Parathyroid adenoma (tissue), 2 donors: Measurements from ENCODE around the gene CEL.
"Not testable (repeated sequence)": the region's sequence is repeated elsewhere in the genome, so short reads cannot be mapped to it uniquely, and the experiment has no call there.

Source experiments
- H2AFZ ChIP-seq: fragments of 300-600 bp; sonication (generic); one replicate; pipeline ENCODE4 v1.7.0; 2017; ENCODE audit warnings: antibody characterized with exemption, mild to moderate bottlenecking
- H3K27ac ChIP-seq: fragments of 300-600 bp; sonication (generic); one replicate; pipeline ENCODE4 v1.7.0; 2017
- H3K27me3 ChIP-seq: fragments of 300-600 bp; sonication (generic); one replicate; pipeline ENCODE4 v1.7.0; 2017; ENCODE audit warnings: low read length; ENCODE audit not compliant: control insufficient read depth, insufficient read depth
- H3K36me3 ChIP-seq: fragments of 300-600 bp; sonication (generic); one replicate; pipeline ENCODE4 v1.7.0; 2017; ENCODE audit warnings: low read length; ENCODE audit not compliant: control insufficient read depth, insufficient read depth
- H3K4me1 ChIP-seq: fragments of 300-600 bp; sonication (generic); one replicate; pipeline ENCODE4 v1.7.0; 2017; ENCODE audit warnings: control low read depth
- H3K4me2 ChIP-seq: fragments of 300-600 bp; sonication (generic); one replicate; pipeline ENCODE4 v1.7.0; 2017; ENCODE audit warnings: low read length
- H3K4me3 ChIP-seq: fragments of 300-600 bp; sonication (generic); one replicate; pipeline ENCODE4 v1.7.0; 2017; ENCODE audit warnings: low read depth, low read length
- H3K79me2 ChIP-seq: fragments of 300-600 bp; sonication (generic); one replicate; pipeline ENCODE4 v1.7.0; 2017; ENCODE audit warnings: control low read depth
- H3K9ac ChIP-seq: fragments of 300-600 bp; sonication (generic); one replicate; pipeline ENCODE4 v1.7.0; 2017; ENCODE audit warnings: mild to moderate bottlenecking
- H3K9me3 ChIP-seq: fragments of 300-600 bp; sonication (generic); one replicate; pipeline ENCODE4 v1.7.0; 2017; ENCODE audit warnings: low read length; ENCODE audit not compliant: control insufficient read depth
- CTCF ChIP-seq: fragments of 300-600 bp; sonication (generic); IDR thresholded peaks from one replicate; pipeline ENCODE4 v1.7.0; 2017; ENCODE audit warnings: antibody characterized with exemption, mild to moderate bottlenecking
- donor health status: primary hyperparathyroidism.

The CEL gene

GRCh38 chr9:133090187-133090586 is 28.4 kb downstream of the CEL start:
- no peak overlapping the region for H2AFZ ChIP-seq
- no peaks in the 10 kb centered on the region for H3K27me3 ChIP-seq
- H3K9ac ChIP-seq, result no peak overlapping the region
- no peaks in the 10 kb centered on the region for H3K9me3 ChIP-seq
- H3K4me2 ChIP-seq, result no peak overlapping the region
- no peaks in the 10 kb centered on the region for H3K4me1 ChIP-seq
- H3K27ac ChIP-seq, result no peak overlapping the region
- TF ChIP-seq CTCF, result no peak
- no peak overlapping the region for H3K4me3 ChIP-seq
- no peaks in the 10 kb centered on the region for H3K36me3 ChIP-seq
- H3K79me2 ChIP-seq, result no peaks in the 10 kb centered on the region

DNA sequence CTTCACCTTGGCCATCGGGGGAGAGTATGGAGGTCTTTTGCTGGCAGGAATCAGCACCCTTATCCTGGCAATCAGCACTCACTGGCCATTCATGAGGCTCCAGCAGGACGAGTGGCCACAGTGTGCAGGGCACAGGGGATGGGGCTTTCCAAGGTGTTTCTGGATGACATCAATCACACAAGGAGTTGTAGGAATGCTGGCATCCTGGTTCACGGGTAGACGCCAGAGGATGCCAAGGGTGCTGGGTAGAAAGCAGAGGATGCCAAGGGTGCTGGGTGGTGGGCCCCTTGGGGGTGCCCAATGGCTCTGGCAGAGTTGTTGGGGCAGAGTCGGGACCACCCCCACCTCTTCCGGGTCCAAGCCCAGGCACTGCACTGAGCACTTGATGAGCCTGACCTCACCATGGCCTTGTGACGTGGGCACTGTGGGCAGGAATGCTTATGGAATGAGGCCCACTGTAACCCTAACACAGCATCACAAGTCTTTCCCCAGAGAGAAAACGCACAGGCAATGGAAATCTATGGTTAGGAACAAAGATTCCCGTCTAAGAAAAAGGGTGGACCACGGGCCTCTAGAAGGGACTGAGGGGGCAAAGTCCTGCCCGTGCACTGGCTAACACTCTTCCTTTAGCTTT is 29.1 kb downstream of the CEL start:
- Histone ChIP-seq H3K9ac (no peak overlapping the region), H3K27ac (no peak overlapping the region), H3K9me3 (no peaks in the 10 kb centered on the region), H3K36me3 (no peaks in the 10 kb centered on the region), H3K27me3 (no peaks in the 10 kb centered on the region), H3K4me1 (no peaks in the 10 kb centered on the region), H3K4me3 (no peak overlapping the region), H3K4me2 (no peak overlapping the region), H2AFZ (no peak overlapping the region), H3K79me2 (no peaks in the 10 kb centered on the region)
- TF ChIP-seq CTCF, result no peak

GRCh38 chr9:133094351-133094750 is 32.6 kb downstream of the CEL start:
- not testable (repeated sequence) for H3K36me3 ChIP-seq, H3K4me2 ChIP-seq, H3K9me3 ChIP-seq, H3K27ac ChIP-seq, H3K4me1 ChIP-seq, H3K79me2 ChIP-seq, H3K9ac ChIP-seq, H2AFZ ChIP-seq, H3K27me3 ChIP-seq, H3K4me3 ChIP-seq

DNA sequence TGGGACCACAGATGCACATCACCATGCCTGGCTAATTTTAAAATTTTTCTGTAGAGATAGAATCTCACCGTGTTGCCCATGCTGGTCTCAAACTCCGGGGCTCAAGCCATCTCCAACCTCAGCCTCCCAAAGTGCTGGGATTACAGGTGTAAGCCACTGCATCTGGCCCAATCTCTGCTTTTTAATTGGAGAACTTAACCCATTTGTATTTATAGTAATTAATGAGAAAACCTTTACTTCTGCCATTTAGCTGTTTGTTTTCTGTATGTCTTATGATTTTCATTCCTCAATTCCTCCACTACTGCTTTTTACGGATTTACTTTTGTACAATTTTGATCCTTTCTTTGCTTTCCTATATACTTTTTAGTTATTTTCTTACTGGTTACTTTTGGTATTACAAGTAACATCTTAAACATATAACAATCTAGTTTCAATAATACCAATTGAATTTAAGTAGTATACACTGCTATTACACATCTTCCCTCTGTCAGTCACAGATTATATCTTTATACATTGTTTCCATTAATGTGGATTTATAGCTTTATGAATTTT is 33.1 kb downstream of the CEL start:
- Histone ChIP-seq H3K27me3 (no peaks in the 10 kb centered on the region), H3K4me2 (no peak overlapping the region), H3K9ac (no peak overlapping the region), H3K4me3 (no peak overlapping the region), H3K36me3 (no peaks in the 10 kb centered on the region), H3K4me1 (no peaks in the 10 kb centered on the region), H3K9me3 (peaks cover 4% of the 10 kb centered on the region), H3K79me2 (no peaks in the 10 kb centered on the region), H2AFZ (no peak overlapping the region), H3K27ac (no peak overlapping the region)
- no peak for TF ChIP-seq CTCF

DNA sequence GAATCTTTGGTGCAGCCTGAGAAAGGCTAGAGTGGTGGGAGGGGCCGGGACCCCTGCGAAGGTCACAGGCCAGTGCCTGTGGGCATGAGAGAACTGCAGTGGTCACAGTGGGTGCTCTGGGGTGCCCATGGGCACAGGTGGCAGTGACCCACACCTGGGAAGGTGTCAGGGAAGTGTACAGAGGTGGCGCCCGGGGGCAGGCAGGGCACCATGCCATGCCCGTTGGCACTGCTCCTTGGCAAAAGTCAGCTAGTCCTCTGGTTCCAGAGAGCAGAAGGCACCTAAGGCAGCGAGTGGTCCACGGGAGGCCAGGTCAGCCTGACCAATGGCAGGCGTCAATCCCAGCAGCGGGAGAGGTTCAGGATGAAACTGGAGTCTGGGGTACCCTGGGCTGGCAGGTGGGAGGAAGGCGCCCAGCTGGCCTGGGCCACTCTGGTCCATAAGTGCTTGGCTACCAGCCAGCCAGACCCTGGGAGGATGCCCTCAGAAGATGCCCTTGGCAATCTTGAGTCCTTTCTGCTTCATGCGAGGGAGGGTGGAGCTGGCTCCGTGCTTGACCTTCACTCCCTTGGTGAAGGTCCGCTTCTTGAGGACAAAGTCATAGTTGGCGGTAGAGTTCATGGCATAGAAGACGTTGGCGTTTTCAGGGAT is 36.4 kb downstream of the CEL start:
- H3K4me3 ChIP-seq, result no peak overlapping the region
- peaks cover 4% of the 10 kb centered on the region for H3K9me3 ChIP-seq
- TF ChIP-seq CTCF, result no peak
- H3K79me2 ChIP-seq, result no peaks in the 10 kb centered on the region
- no peak overlapping the region for H3K4me2 ChIP-seq
- no peak overlapping the region for H3K27ac ChIP-seq
- no peaks in the 10 kb centered on the region for H3K36me3 ChIP-seq
- no peaks in the 10 kb centered on the region for H3K4me1 ChIP-seq
- no peak overlapping the region for H2AFZ ChIP-seq
- no peak overlapping the region for H3K9ac ChIP-seq
- H3K27me3 ChIP-seq, result no peaks in the 10 kb centered on the region
